ENCODE results near the gene NBPF1.
"Not testable (repeated sequence)": the region's sequence is repeated elsewhere in the genome, so short reads cannot be mapped to it uniquely, and the experiment has no call there.

The NBPF1 gene

GRCh38 chr1:16600855-16601786 is 12.2 kb downstream of the NBPF1 start:
- H3K36me3 ChIP-seq (replicated peaks); H3K27me3 ChIP-seq (ENCODE audit: low read depth); DNase-seq (ENCODE audit: low spot score in 2 of 2); H3K9me3 ChIP-seq; H3K4me3 ChIP-seq; H3K4me1 ChIP-seq; in situ Hi-C loops (cut with MboI; ENCODE audit: low sequenced_read_pairs): not testable (repeated sequence)

- in situ Hi-C loops (cut with MboI; ENCODE audit: low sequenced_read_pairs); H3K4me3 ChIP-seq; DNase-seq (ENCODE audit: low spot score in 2 of 2); H3K36me3 ChIP-seq (replicated peaks); H3K27me3 ChIP-seq (ENCODE audit: low read depth); H3K4me1 ChIP-seq; H3K9me3 ChIP-seq: not testable (repeated sequence)
Observed at GRCh38 chr1:16599326-16599725, 14.0 kb downstream of the NBPF1 start.

- DNase-seq (ENCODE audit: low spot score in 2 of 2); H3K4me1 ChIP-seq; H3K9me3 ChIP-seq; H3K27me3 ChIP-seq (ENCODE audit: low read depth); H3K4me3 ChIP-seq; H3K36me3 ChIP-seq (replicated peaks); in situ Hi-C loops (cut with MboI; ENCODE audit: low sequenced_read_pairs): not testable (repeated sequence)
Observed at GRCh38 chr1:16595216-16595615, 18.1 kb downstream of the NBPF1 start.

GRCh38 chr1:16591845-16592244 is 21.5 kb downstream of the NBPF1 start:
- H3K27me3 ChIP-seq (ENCODE audit: low read depth); H3K9me3 ChIP-seq; H3K36me3 ChIP-seq (replicated peaks); H3K4me1 ChIP-seq; DNase-seq (ENCODE audit: low spot score in 2 of 2); H3K4me3 ChIP-seq; in situ Hi-C loops (cut with MboI; ENCODE audit: low sequenced_read_pairs): not testable (repeated sequence)

- DNase-seq (ENCODE audit: low spot score in 2 of 2); in situ Hi-C loops (cut with MboI; ENCODE audit: low sequenced_read_pairs); H3K27me3 ChIP-seq (ENCODE audit: low read depth): not testable (repeated sequence)
Observed at GRCh38 chr1:16588081-16588480, 25.3 kb downstream of the NBPF1 start.

GRCh38 chr1:16587639-16588038 is 25.7 kb downstream of the NBPF1 start:
- H3K36me3 ChIP-seq (replicated peaks); H3K4me1 ChIP-seq; H3K27me3 ChIP-seq (ENCODE audit: low read depth); H3K9me3 ChIP-seq; DNase-seq (ENCODE audit: low spot score in 2 of 2); in situ Hi-C loops (cut with MboI; ENCODE audit: low sequenced_read_pairs); H3K4me3 ChIP-seq: not testable (repeated sequence)

More at GRCh38 chr1:16588081-16588480, 25.3 kb downstream of the NBPF1 start:
- H3K9me3 ChIP-seq; H3K36me3 ChIP-seq (replicated peaks); H3K4me3 ChIP-seq; H3K4me1 ChIP-seq: not testable (repeated sequence)

GRCh38 chr1:16565324-16565723 is 48.0 kb downstream of the NBPF1 start:
- in situ Hi-C loops (cut with MboI; ENCODE audit: low sequenced_read_pairs), result not testable (repeated sequence)

GRCh38 chr1:16561035-16561434 is 52.3 kb downstream of the NBPF1 start:
- in situ Hi-C loops (cut with MboI; ENCODE audit: low sequenced_read_pairs); H3K36me3 ChIP-seq (replicated peaks); H3K9me3 ChIP-seq; DNase-seq (ENCODE audit: low spot score in 2 of 2); H3K4me1 ChIP-seq; H3K4me3 ChIP-seq; H3K27me3 ChIP-seq (ENCODE audit: low read depth): not testable (repeated sequence)

More at GRCh38 chr1:16565324-16565723, 48.0 kb downstream of the NBPF1 start:
- H3K4me3 ChIP-seq; H3K27me3 ChIP-seq (ENCODE audit: low read depth); DNase-seq (ENCODE audit: low spot score in 2 of 2); H3K36me3 ChIP-seq (replicated peaks); H3K4me1 ChIP-seq; H3K9me3 ChIP-seq: not testable (repeated sequence)

- DNase-seq (ENCODE audit: low spot score in 2 of 2); H3K4me1 ChIP-seq; H3K9me3 ChIP-seq; H3K4me3 ChIP-seq; H3K36me3 ChIP-seq (replicated peaks); H3K27me3 ChIP-seq (ENCODE audit: low read depth); in situ Hi-C loops (cut with MboI; ENCODE audit: low sequenced_read_pairs): not testable (repeated sequence)
Observed at GRCh38 chr1:16560498-16560897, 52.9 kb downstream of the NBPF1 start.

GRCh38 chr1:16559688-16560087 is 53.7 kb downstream of the NBPF1 start:
- H3K4me3 ChIP-seq; DNase-seq (ENCODE audit: low spot score in 2 of 2); H3K36me3 ChIP-seq (replicated peaks); in situ Hi-C loops (cut with MboI; ENCODE audit: low sequenced_read_pairs); H3K9me3 ChIP-seq; H3K4me1 ChIP-seq; H3K27me3 ChIP-seq (ENCODE audit: low read depth): not testable (repeated sequence)

- H3K36me3 ChIP-seq (replicated peaks); in situ Hi-C loops (cut with MboI; ENCODE audit: low sequenced_read_pairs); H3K27me3 ChIP-seq (ENCODE audit: low read depth); DNase-seq (ENCODE audit: low spot score in 2 of 2); H3K4me3 ChIP-seq; H3K9me3 ChIP-seq; H3K4me1 ChIP-seq: not testable (repeated sequence)
Observed at GRCh38 chr1:16557034-16557433, 56.3 kb downstream of the NBPF1 start.

GRCh38 chr1:16553244-16553643 is 60.1 kb downstream of the NBPF1 start:
- H3K36me3 ChIP-seq (replicated peaks); in situ Hi-C loops (cut with MboI; ENCODE audit: low sequenced_read_pairs); H3K4me3 ChIP-seq: not testable (repeated sequence)

GRCh38 chr1:16550212-16550918 is 63.0 kb downstream of the NBPF1 start:
- in situ Hi-C loops (cut with MboI; ENCODE audit: low sequenced_read_pairs); H3K9me3 ChIP-seq; H3K36me3 ChIP-seq (replicated peaks); H3K4me3 ChIP-seq; H3K27me3 ChIP-seq (ENCODE audit: low read depth); DNase-seq (ENCODE audit: low spot score in 2 of 2); H3K4me1 ChIP-seq: not testable (repeated sequence)

More at GRCh38 chr1:16553244-16553643, 60.1 kb downstream of the NBPF1 start:
- not testable (repeated sequence) for H3K4me1 ChIP-seq; DNase-seq (ENCODE audit: low spot score in 2 of 2); H3K9me3 ChIP-seq; H3K27me3 ChIP-seq (ENCODE audit: low read depth)

- H3K9me3 ChIP-seq; H3K27me3 ChIP-seq (ENCODE audit: low read depth); in situ Hi-C loops (cut with MboI; ENCODE audit: low sequenced_read_pairs); H3K4me1 ChIP-seq; DNase-seq (ENCODE audit: low spot score in 2 of 2); H3K36me3 ChIP-seq (replicated peaks); H3K4me3 ChIP-seq: not testable (repeated sequence)
Observed at GRCh38 chr1:16549545-16549944, 63.8 kb downstream of the NBPF1 start.
